ENCODE results near the gene PRODH2. TPM values are rescaled to one million over a fixed set of nuclear protein-coding genes. Genes with fewer than 3 reads are reported as not detected.
A peak's percentile ranks its signal among the peaks of the same experiment; 100 is the strongest.

Gene PRODH2
- total RNA-seq, 2 experiments from 2014 or later, result not detected

- Mint-ChIP-seq H3K4me1 (ENCODE audit: low read depth) (peaks cover 35% of the 10 kb centered on the region), H3K36me3 (ENCODE audit: low read depth) (peaks cover 37% of the 10 kb centered on the region), H3K27me3 (peaks cover 6% of the 10 kb centered on the region), H3K9me3 (no peaks in the 10 kb centered on the region), H3K27ac (no peak overlapping the region), H3K4me3 (peak overlapping the region; percentile 78)
- no peak overlapping the region for H3K27ac ChIP-seq (ENCODE audit: low read depth in 1 of 2, low read length in 2 of 2)
- no peaks in the 10 kb centered on the region for H3K27me3 ChIP-seq (ENCODE audit: control insufficient read depth in 1 of 2, insufficient read depth in 2 of 2, low read length in 2 of 2)
- no peak overlapping the region for H3K4me3 ChIP-seq (ENCODE audit: low read length)
- ATAC-seq (ENCODE audit: poor library complexity) (no peak), DNase-seq (no peak)
- intact Hi-C loops (cut with DNase I, micrococcal nuclease), result loop anchor here in 1 of 2 experiments (10.0 kb wide), 1 partner anchor 935 kb away; the partner anchor contains the start of gene ZNF567
- peaks cover 37% of the 10 kb centered on the region for H3K4me1 ChIP-seq (ENCODE audit: insufficient read depth, low read length)
- H3K9me3 ChIP-seq (ENCODE audit: control insufficient read depth in 1 of 2, insufficient read depth in 1 of 2, low read length in 2 of 2), result no peaks in the 10 kb centered on the region
- peaks cover 28% of the 10 kb centered on the region for H3K36me3 ChIP-seq (ENCODE audit: insufficient read depth, low read length)
- CTCF ChIA-PET, result no interaction called here
- POLR2A ChIA-PET, result no interaction called here
- no peak for TF ChIP-seq CTCF (IDR thresholded peaks at IDR 0.05)
These were observed 62.5 kb downstream of the PRODH2 start for GRCh38 chr19:35750167-35750566.

Other genes with a start within 250 kb of the PRODH2 start
- not detected for gene ATP4A, start 249.2 kb downstream of the PRODH2 start, total RNA-seq
- gene PMIS2, start 226.7 kb downstream of the PRODH2 start, total RNA-seq, result not detected
- gene HAUS5, start 200.1 kb downstream of the PRODH2 start, total RNA-seq, result 10 to 100 TPM; 28.4 to 29.9 TPM
- gene RBM42, start 183.8 kb downstream of the PRODH2 start, total RNA-seq, result 10 to 100 TPM; 45.7 to 48.8 TPM
- gene ETV2, start 171.1 kb downstream of the PRODH2 start, total RNA-seq, result under 1 TPM; 0.58 to 0.59 TPM
- 100 to 1,000 TPM; 136 to 144 TPM for gene COX6B1, start 164.5 kb downstream of the PRODH2 start, total RNA-seq
- gene UPK1A, start 146.3 kb downstream of the PRODH2 start, total RNA-seq, result under 1 TPM; 0.36 to 0.47 TPM
- gene ZBTB32, start 108.3 kb downstream of the PRODH2 start, total RNA-seq, result 1 to 10 TPM; 2.2 to 3.3 TPM
- gene KMT2B, start 94.8 kb downstream of the PRODH2 start, total RNA-seq, result 10 to 100 TPM; 59.4 to 59.7 TPM
- 10 to 100 TPM; 40.3 to 43.1 TPM for gene IGFLR1, start 70.4 kb downstream of the PRODH2 start, total RNA-seq
- gene U2AF1L4, start 67.4 kb downstream of the PRODH2 start, total RNA-seq, result 10 to 100 TPM; 74.6 to 85.8 TPM
- 1 to 10 TPM; 7.3 to 9.4 TPM for gene PSENEN, start 67.2 kb downstream of the PRODH2 start, total RNA-seq
- gene LIN37, start 64.3 kb downstream of the PRODH2 start, total RNA-seq, result 1 to 10 TPM; 4.8 to 6.0 TPM
- gene HSPB6, start 55.8 kb downstream of the PRODH2 start, total RNA-seq, result not detected
- 10 to 100 TPM; 19.4 to 22.6 TPM for gene PROSER3, start 54.7 kb downstream of the PRODH2 start, total RNA-seq
- gene ARHGAP33, start 37.3 kb downstream of the PRODH2 start, total RNA-seq, result 10 to 100 TPM; 16.4 to 19.5 TPM
- gene NPHS1, start 39.7 kb upstream of the PRODH2 start, total RNA-seq, result not detected
- gene KIRREL2, start 44.1 kb upstream of the PRODH2 start, total RNA-seq, result under 1 TPM in 1 of 2 experiments, not detected in 1; 0.14 TPM
- not detected for gene APLP1, start 55.7 kb upstream of the PRODH2 start, total RNA-seq
- gene NFKBID, start 87.7 kb upstream of the PRODH2 start, total RNA-seq, result 10 to 100 TPM; 26.5 to 30.1 TPM
- gene HCST, start 89.7 kb upstream of the PRODH2 start, total RNA-seq, result 10 to 100 TPM; 72.4 to 78.6 TPM
- 1 to 10 TPM; 6.0 to 7.6 TPM for gene TYROBP, start 95.5 kb upstream of the PRODH2 start, total RNA-seq
- 1 to 10 TPM; 4.2 to 4.5 TPM for gene LRFN3, start 123.5 kb upstream of the PRODH2 start, total RNA-seq
- 1 to 10 TPM; 4.3 to 5.4 TPM for gene SDHAF1, start 182.3 kb upstream of the PRODH2 start, total RNA-seq
- gene SYNE4, start 196.0 kb upstream of the PRODH2 start, total RNA-seq, result 1 to 10 TPM; 1.6 TPM
- gene ALKBH6, start 201.4 kb upstream of the PRODH2 start, total RNA-seq, result 10 to 100 TPM; 38.1 to 41.8 TPM
- gene CLIP3, start 220.0 kb upstream of the PRODH2 start, total RNA-seq, result under 1 TPM; 0.47 to 0.85 TPM
- gene THAP8, start 241.4 kb upstream of the PRODH2 start, total RNA-seq, result under 1 TPM; 0.38 to 0.53 TPM
- gene WDR62, start 242.1 kb upstream of the PRODH2 start, total RNA-seq, result 1 to 10 TPM; 2.0 to 2.6 TPM